Neuron (in vitro differentiated cells): ENCODE results near the gene SPAG16.
"Not testable (repeated sequence)": the region's sequence is repeated elsewhere in the genome, so short reads cannot be mapped to it uniquely, and the experiment has no call there.

Experiments
- H2AFZ ChIP-seq: one replicate; pipeline ENCODE4 v1.6.1; 2013; ENCODE audit warnings: low read depth, mild to moderate bottlenecking, inconsistent platforms, low read length, moderate library complexity
- H3K27me3 ChIP-seq: one replicate; pipeline ENCODE4 v1.6.1; 2013; ENCODE audit warnings: low read length; ENCODE audit not compliant: insufficient read depth
- H3K36me3 ChIP-seq: one replicate; pipeline ENCODE4 v1.6.1; 2013; ENCODE audit warnings: low read length; ENCODE audit not compliant: insufficient read depth
- H3K4me1 ChIP-seq: one replicate; pipeline ENCODE4 v1.6.1; 2013; ENCODE audit warnings: low read length; ENCODE audit not compliant: insufficient read depth
- H3K4me3 ChIP-seq: 2 replicates; pipeline ENCODE4 v1.5.1; 2013; ENCODE audit warnings: mild to moderate bottlenecking, low read length, moderate library complexity
- H3K9me3 ChIP-seq: one replicate; pipeline ENCODE4 v1.6.1; 2013; ENCODE audit warnings: low read length

The SPAG16 gene

DNA sequence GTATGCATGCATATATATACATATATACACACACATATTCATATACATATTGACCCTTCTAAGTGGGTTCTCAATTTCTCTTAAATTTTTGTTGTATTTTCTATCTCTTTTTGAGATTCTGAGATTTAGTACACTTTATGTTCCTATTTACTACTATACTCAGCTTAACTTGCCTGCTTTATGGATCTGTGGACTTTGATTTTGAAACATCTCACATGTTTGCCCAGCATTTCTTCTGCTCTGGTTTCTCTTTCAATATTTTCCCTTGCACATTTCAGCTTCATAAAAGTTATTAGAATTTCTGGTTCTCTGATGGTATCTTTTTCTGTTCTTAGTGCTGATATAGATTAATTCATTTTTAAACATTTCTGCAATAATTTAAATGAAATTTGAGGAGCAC, 380.6 kb downstream of the SPAG16 start:
- H3K27me3 ChIP-seq: no peaks in the 10 kb centered on the region
- H3K4me1 ChIP-seq: no peaks in the 10 kb centered on the region
- H3K4me3 ChIP-seq: no peak overlapping the region
- H2AFZ ChIP-seq: no peak overlapping the region
- no peaks in the 10 kb centered on the region for H3K36me3 ChIP-seq
- peaks cover 5% of the 10 kb centered on the region for H3K9me3 ChIP-seq

DNA sequence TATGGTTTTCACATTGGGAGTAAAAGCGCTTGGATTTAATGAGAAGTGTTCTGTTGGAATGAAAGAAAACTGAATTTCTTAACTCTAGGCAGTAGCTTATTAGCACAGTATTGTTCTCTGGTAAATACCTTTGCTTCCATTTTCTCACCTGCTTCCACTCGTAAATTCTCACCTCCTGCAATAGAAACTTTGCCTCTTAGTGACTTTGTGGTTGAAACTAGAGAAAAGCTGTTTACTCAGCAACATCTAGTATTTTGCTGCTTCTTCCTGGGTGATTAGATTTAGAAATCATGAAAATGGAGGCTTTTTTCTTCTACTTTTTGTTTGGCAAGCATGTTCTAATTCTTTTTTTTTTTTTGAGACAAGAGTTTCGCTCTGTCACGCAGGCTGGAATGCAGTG, 385.4 kb downstream of the SPAG16 start:
- Histone ChIP-seq H3K36me3 (no peaks in the 10 kb centered on the region), H3K27me3 (no peaks in the 10 kb centered on the region), H3K4me1 (no peaks in the 10 kb centered on the region), H3K9me3 (no peaks in the 10 kb centered on the region), H2AFZ (no peak overlapping the region), H3K4me3 (no peak overlapping the region)

DNA sequence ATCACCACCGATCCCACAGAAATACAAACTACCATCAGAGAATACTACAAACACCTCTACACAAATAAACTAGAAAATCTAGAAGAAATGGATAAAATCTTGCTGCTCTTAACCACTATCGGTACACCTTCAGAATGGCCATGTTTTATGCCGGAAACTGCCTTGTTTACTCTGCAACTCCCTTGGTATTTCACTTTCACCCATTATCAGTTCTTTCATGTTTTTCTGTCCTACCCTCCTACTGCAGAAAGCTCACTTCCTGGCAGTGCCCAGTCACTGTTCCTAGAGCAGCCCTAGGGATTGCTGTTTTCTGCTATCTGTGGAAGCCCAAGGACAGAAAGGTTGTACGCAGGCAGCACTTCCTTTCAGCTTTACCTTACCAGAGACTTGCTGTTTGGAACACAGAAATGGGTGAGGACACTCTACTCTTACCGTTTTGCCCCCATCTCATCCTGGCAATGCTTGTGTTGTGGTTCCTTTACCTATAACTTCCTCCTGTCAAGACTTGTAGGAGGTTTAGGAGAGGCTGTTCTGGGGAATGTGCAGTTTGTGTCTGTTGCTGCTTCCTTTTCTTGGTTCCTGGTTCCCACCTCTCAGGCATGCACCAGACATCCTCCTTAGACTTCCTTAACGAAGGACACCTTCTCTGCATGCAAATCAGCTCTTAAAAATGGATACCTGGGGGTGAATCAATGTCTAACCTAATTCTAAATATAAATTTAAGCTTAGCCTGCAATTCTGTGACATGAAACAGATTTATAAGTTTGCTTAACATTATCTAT, 394.4 kb downstream of the SPAG16 start:
- Histone ChIP-seq H3K36me3 (no peaks in the 10 kb centered on the region), H3K4me1 (no peaks in the 10 kb centered on the region), H3K4me3 (no peak overlapping the region), H3K9me3 (peaks cover 4% of the 10 kb centered on the region), H2AFZ (no peak overlapping the region), H3K27me3 (no peaks in the 10 kb centered on the region)

DNA sequence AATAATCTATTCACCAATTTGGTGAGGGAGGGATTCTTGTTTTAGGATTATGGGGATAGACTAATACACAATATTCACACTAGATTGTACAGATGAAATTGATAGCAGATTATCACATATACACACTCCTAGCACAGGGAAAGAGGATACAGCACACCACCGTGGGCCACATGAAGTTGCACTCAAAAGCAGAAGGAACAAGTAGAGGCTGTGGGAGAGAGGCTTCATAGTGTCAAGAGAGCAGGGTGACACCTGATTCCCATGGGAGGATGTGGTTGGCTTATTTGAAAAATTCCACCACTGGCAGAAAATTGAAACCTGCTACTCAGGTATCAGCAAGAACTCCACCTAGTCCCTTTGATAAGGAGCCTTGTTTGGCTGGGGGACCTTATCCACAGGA, 395.6 kb downstream of the SPAG16 start:
- Histone ChIP-seq H3K4me3 (no peak overlapping the region), H3K9me3 (peaks cover 4% of the 10 kb centered on the region), H3K4me1 (no peaks in the 10 kb centered on the region), H3K36me3 (no peaks in the 10 kb centered on the region), H2AFZ (no peak overlapping the region), H3K27me3 (no peaks in the 10 kb centered on the region)

DNA sequence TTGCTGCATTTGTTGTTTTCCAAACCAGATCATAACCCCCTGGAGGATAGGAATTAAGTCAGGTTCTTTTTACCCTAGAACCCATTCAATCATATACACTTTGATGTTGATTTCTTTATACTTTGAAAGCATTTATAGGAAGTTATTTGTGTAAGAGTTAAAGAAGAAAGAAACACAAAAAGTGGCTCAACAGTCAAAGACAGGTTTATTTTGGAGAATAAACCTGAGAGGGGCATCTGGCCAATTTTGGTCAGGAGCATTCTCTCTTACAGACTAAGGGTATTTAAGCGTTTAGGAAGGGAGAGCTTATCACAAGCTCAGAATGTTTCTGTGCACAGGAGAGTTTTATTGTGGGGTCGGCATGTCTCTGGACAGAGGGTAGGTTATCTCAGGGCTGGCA, 398.0 kb downstream of the SPAG16 start:
- Histone ChIP-seq H3K4me1 (no peaks in the 10 kb centered on the region), H3K9me3 (peaks cover 4% of the 10 kb centered on the region), H3K27me3 (no peaks in the 10 kb centered on the region), H3K4me3 (no peak overlapping the region), H2AFZ (no peak overlapping the region), H3K36me3 (no peaks in the 10 kb centered on the region)

DNA sequence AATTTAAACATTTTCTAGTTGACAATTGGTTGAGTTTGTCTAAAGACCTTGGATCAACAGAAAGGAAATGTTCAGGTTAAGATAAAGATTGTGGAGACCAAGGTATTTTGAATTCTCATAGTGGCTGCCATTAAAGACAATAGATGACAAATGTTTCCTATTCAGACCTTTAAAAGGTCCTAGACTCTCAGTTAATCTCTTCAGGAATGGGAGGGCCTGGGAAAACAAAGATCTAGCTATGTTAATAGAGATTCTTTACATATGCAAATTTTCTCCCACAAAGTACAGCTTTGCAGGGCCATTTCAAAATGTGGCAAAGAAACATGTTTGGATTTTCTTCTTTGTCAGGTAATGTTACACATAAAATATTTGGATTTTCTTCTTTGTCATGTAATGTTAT, 403.9 kb downstream of the SPAG16 start:
- no peak overlapping the region for H2AFZ ChIP-seq
- H3K4me1 ChIP-seq: peaks cover 3% of the 10 kb centered on the region
- H3K36me3 ChIP-seq: no peaks in the 10 kb centered on the region
- H3K27me3 ChIP-seq: no peaks in the 10 kb centered on the region
- H3K4me3 ChIP-seq: no peak overlapping the region
- H3K9me3 ChIP-seq: no peaks in the 10 kb centered on the region

DNA sequence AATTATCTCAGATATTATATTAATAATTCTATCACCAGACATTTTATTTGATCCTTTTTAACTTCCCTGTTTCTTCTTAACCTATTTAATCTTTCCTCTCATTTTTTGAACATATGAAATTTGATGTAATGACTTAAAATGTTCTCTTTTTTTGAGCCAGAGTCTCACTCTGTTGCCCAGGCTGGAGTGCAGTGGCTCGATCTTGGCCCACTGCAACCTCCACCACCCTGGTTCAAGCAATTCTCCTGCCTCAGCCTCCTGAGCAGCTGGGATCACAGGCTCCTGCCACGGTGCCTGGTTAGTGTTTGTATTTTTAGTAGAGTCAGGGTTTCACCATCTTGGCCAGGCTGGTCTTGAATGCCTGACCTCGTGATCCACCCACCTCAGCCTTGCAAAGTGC, 404.6 kb downstream of the SPAG16 start:
- not testable (repeated sequence) for H3K4me1 ChIP-seq, H3K36me3 ChIP-seq, H3K9me3 ChIP-seq, H2AFZ ChIP-seq, H3K4me3 ChIP-seq, H3K27me3 ChIP-seq

DNA sequence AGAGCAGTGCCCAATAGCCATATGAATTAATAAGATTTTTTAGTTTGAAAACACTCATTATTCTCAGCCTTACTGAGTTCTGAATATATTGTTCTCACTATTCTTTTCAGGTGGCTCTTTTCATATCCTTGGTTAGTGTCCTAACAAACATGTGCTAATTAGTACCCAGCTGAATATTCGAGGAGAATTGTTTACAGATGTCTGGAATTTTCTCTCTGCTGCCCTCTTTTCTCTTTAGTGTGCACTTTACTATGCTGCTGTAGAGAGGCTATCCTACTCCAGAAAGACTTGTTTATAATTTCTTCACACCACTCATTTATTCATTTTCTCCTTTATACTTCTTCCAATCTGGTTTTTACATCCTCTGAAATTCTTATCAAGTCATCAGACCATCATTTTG, 405.3 kb downstream of the SPAG16 start:
- H3K27me3 ChIP-seq: no peaks in the 10 kb centered on the region
- H2AFZ ChIP-seq: no peak overlapping the region
- H3K9me3 ChIP-seq: no peaks in the 10 kb centered on the region
- H3K36me3 ChIP-seq: no peaks in the 10 kb centered on the region
- H3K4me1 ChIP-seq: peaks cover 3% of the 10 kb centered on the region
- no peak overlapping the region for H3K4me3 ChIP-seq

DNA sequence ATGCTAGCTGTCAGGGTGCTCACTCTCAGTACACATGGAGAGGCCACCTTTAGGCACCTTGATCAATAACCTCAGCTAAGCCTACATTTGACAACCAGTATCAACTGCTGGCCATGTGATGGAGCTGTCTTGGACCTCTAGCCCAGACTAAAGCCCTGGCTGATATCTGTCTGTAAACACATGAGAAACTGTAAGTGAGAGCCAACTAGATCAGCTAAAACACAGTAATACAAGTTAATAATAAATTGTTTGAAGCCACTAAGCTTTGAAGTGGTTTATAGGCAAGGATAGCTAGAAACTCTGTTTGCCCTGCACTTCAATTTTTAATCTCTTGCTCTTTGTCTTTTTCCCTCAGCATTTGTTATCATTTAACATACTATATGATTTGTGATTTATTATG, 407.1 kb downstream of the SPAG16 start:
- Histone ChIP-seq H3K27me3 (no peaks in the 10 kb centered on the region), H3K9me3 (no peaks in the 10 kb centered on the region), H2AFZ (no peak overlapping the region), H3K36me3 (no peaks in the 10 kb centered on the region), H3K4me3 (no peak overlapping the region), H3K4me1 (peaks cover 3% of the 10 kb centered on the region)

DNA sequence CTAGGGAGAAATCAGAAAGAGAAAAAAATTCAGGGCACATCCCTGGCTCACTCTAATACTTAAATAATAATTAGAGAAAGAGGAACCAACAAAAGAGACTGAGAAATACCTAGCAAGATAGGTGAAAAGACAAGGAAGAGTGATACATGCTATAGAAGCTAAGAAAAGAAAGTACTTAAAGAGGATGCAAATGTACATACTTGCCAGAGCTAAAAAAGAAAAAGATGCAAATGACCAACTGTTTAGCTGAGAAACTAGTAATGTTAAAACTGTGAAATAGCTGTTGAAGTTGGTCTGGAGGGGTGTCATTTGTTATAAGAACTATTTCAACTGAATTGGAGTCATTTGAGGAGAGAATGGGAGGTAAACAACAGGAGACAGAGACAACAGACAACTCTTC, 412.2 kb downstream of the SPAG16 start:
- no peaks in the 10 kb centered on the region for H3K4me1 ChIP-seq
- no peaks in the 10 kb centered on the region for H3K36me3 ChIP-seq
- no peak overlapping the region for H2AFZ ChIP-seq
- H3K27me3 ChIP-seq: no peaks in the 10 kb centered on the region
- no peaks in the 10 kb centered on the region for H3K9me3 ChIP-seq
- no peak overlapping the region for H3K4me3 ChIP-seq

DNA sequence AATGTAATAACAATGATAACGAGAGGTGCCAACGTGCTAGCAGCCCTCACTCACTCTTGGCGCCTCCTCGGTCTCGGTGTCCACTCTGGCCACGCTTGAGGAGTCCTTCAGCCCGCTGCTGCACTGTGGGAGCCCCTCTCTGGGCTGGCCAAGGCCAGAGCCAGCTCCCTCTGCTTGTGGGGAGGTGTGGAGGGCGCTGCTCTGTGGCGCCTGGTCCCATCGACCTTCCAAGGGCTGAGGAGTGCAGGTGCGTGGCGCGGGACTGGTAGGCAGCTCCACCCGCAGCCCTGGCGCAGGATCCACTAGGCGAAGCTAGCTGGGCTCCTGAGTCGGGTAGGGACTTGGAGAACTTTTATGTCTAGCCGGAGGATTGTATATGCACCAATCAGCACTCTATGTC, 417.1 kb downstream of the SPAG16 start:
- not testable (repeated sequence) for H3K4me3 ChIP-seq, H2AFZ ChIP-seq, H3K27me3 ChIP-seq, H3K36me3 ChIP-seq, H3K9me3 ChIP-seq, H3K4me1 ChIP-seq

DNA sequence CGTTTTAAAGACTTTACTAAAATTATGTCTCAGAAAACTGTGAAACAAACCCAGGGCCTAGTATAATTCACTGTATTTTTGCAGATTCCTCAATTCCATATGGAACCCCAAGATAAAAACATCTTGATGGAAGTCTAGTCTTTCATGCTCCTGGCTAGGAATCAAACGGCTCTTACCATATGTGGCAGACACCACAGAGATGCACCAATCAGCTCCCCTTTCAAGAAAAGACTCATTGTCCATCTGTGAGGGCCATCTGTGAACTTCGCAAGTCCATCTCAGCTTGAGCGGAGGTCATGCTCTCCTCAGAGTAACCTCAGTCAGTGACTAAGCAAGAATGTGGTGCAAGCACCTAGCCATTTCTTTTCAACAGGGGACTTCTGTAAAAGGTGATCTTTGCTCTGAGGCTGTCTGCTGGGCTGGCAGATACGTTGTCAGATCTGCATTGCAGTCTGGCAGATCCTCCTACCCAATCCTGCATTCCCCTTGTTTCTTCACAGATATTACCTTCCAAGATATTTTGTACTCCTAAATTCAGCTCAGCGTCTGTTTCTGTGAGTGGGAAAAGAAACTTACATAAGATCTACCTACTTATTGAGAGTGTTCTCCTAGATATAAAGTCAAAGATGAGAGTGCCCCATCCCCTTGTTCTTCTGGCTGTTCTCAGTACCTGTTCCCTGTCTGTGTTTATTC, 419.3 kb downstream of the SPAG16 start:
- no peak overlapping the region for H3K4me3 ChIP-seq
- H3K27me3 ChIP-seq: no peaks in the 10 kb centered on the region
- no peaks in the 10 kb centered on the region for H3K36me3 ChIP-seq
- H3K9me3 ChIP-seq: no peaks in the 10 kb centered on the region
- H2AFZ ChIP-seq: no peak overlapping the region
- no peaks in the 10 kb centered on the region for H3K4me1 ChIP-seq

DNA sequence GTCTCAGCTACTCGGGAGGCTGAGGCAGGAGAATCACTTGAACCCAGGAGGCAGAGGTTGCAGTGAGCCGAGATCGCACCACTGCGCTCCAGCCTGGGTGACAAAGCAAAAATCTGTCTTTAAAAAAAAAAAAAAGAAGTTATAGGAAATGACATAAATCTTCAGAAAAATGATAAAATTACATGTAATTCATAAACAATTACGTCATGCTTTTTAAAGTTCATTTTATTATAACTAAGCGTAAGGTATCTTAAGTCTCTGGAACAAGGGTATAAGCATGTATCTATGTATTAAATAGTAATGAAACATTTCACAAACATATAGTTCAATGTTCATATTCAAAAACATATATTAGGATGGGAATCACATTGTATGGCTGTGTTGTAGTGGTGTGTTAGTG, 425.9 kb downstream of the SPAG16 start:
- no peaks in the 10 kb centered on the region for H3K27me3 ChIP-seq
- no peaks in the 10 kb centered on the region for H3K9me3 ChIP-seq

DNA sequence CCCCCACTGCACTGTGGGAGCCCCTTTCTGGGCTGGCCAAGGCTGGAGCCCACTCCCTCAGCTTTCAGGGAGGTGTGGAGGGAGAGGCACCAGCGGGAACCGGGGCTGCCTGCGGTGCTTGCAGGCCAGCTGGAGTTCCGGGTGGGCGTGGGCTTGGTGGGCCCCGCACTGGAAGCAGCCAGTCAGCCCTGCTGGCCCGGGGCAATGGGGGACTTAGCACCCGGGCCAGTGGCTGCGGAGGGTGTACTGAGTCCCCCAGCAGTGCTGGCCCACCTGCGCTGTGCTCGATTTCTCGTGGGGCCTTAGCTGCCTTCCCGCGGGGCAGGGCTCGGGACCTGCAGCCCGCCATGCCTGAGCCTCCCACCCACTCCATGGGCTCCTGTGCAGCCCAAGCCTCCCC, 434.1 kb downstream of the SPAG16 start:
- H3K4me3 ChIP-seq, H3K36me3 ChIP-seq, H3K9me3 ChIP-seq, H3K27me3 ChIP-seq, H2AFZ ChIP-seq, H3K4me1 ChIP-seq: not testable (repeated sequence)

More for the DNA sequence above, 425.9 kb downstream of the SPAG16 start:
- no peak overlapping the region for H3K4me3 ChIP-seq
- no peaks in the 10 kb centered on the region for H3K36me3 ChIP-seq
- no peaks in the 10 kb centered on the region for H3K4me1 ChIP-seq
- H2AFZ ChIP-seq: no peak overlapping the region
